Caco-2 (cell line): Measurements from ENCODE around the gene GSG1L. TPM values are rescaled to one million over a fixed set of nuclear protein-coding genes. Genes with fewer than 3 reads are reported as not detected.

Experiments used
- BruUV-seq: library from RNA; stranded (reverse); fragments of 400-500 nt; replicated peaks from 2 replicates; lab custom pipeline; 2021; lab: Mats Ljungman, UMichigan
- CTCF ChIA-PET: fragments of 300-600 bp; sonication (Branson Sonifier 250); formaldehyde crosslinking; loops from one replicate; lab custom pipeline; 2022; ENCODE audit warnings: antibody characterized with exemption; lab: Charles Lee
- POLR2A ChIA-PET: fragments of 300-600 bp; sonication (Branson Sonifier 250); formaldehyde crosslinking; loops from one replicate; lab custom pipeline; 2022; ENCODE audit warnings: antibody characterized with exemption; lab: Charles Lee
- DNase-seq, 2 experiments: peaks; one replicate each; pipeline versions ENCODE4 v3.0.0 to v3.0.0-alpha.2; 2020 to 2022
- H3K27me3 ChIP-seq: replicated peaks from 2 replicates; pipeline ENCODE4 v1.6.0; 2011; ENCODE audit warnings: low read length; ENCODE audit not compliant: control insufficient read depth, insufficient read depth
- H3K36me3 ChIP-seq: 2 replicates; pipeline ENCODE4 v1.5.1; 2011; ENCODE audit warnings: low read length; ENCODE audit not compliant: control insufficient read depth, insufficient read depth
- H3K4me1 ChIP-seq: fragments of 250-450 bp; sonication (Bioruptor Pico); 2 replicates; pipeline ENCODE4 v1.5.1; 2020; ENCODE audit warnings: mild to moderate bottlenecking
- H3K4me3 ChIP-seq: 2 replicates; pipeline ENCODE4 v1.5.1; 2011; ENCODE audit warnings: low read depth, mild to moderate bottlenecking, control low read depth, low read length
- H3K9me3 ChIP-seq: fragments of 250-450 bp; sonication (Bioruptor Pico); 2 replicates; pipeline ENCODE4 v1.5.1; 2020; ENCODE audit warnings: mild to moderate bottlenecking, moderate library complexity
- H3K27ac Mint-ChIP-seq: one replicate; pipeline ENCODE4 v1.8.0; 2022; ENCODE audit warnings: mixed read lengths; ENCODE audit not compliant: unreplicated experiment
- H3K27me3 Mint-ChIP-seq: one replicate; pipeline ENCODE4 v1.8.0; 2022; ENCODE audit warnings: mixed read lengths; ENCODE audit not compliant: insufficient read depth, unreplicated experiment
- H3K36me3 Mint-ChIP-seq: one replicate; pipeline ENCODE4 v1.8.0; 2022; ENCODE audit warnings: mild to moderate bottlenecking, mixed read lengths; ENCODE audit not compliant: insufficient read depth, unreplicated experiment
- H3K4me1 Mint-ChIP-seq: one replicate; pipeline ENCODE4 v1.8.0; 2022; ENCODE audit warnings: low read depth, mixed read lengths; ENCODE audit not compliant: unreplicated experiment
- H3K4me3 Mint-ChIP-seq: one replicate; pipeline ENCODE4 v1.8.0; 2022; ENCODE audit warnings: mild to moderate bottlenecking, moderate library complexity, mixed read lengths; ENCODE audit not compliant: unreplicated experiment
- H3K9me3 Mint-ChIP-seq: one replicate; pipeline ENCODE4 v1.8.0; 2022; ENCODE audit warnings: mixed read lengths; ENCODE audit not compliant: unreplicated experiment
- CTCF ChIP-seq, 2 experiments: fragments of 200-600 bp in 1 of 2; IDR thresholded peaks; 1 replicate in 1 of 2; 2 replicates in 1 of 2; pipeline versions ENCODE4 v1.5.1 to v1.8.0; 2011 to 2022; ENCODE audit warnings: antibody characterized with exemption in 1 of 2, control low read depth in 1 of 2, inconsistent platforms in 1 of 2, low read depth in 1 of 2, low read length in 1 of 2, mild to moderate bottlenecking in 1 of 2, moderate library complexity in 1 of 2; ENCODE audit not compliant: insufficient read depth in 1 of 2, severe bottlenecking in 1 of 2, unreplicated experiment in 1 of 2
- intact Hi-C: fragments of 100-400 bp; cut with micrococcal nuclease; formaldehyde crosslinking; loops from one replicate; pipeline ENCODE4 v1.10.0; 2022; ENCODE audit not compliant: unreplicated experiment
- total RNA-seq: library from RNA; stranded (reverse); gene quantifications from 2 replicates; pipeline ENCODE4 v1.2.3, GENCODE V29; 2022

The GSG1L gene
- total RNA-seq, 1 experiment from 2014 or later: not detected

- H3K4me3 Mint-ChIP-seq: no peak overlapping the region
- Histone ChIP-seq H3K4me1 (no peaks in the 10 kb centered on the region), H3K27me3 (no peaks in the 10 kb centered on the region), H3K9me3 (no peaks in the 10 kb centered on the region), H3K4me3 (no peak overlapping the region), H3K36me3 (no peaks in the 10 kb centered on the region)
- intact Hi-C loops: no loop called here
- no peak for TF ChIP-seq CTCF (IDR thresholded peaks at IDR 0.05; ENCODE audit: insufficient read depth in 1 of 2, low read depth in 1 of 2, low read length in 1 of 2, severe bottlenecking in 1 of 2, unreplicated experiment in 1 of 2)
- H3K27me3 Mint-ChIP-seq: no peaks in the 10 kb centered on the region
- ChIA-PET POLR2A (no interaction called here), CTCF (interaction anchor here (1.1 kb wide), 1 partner anchor 112 kb away, joined by 3 read pairs; no protein-coding TSS in a partner anchor)
- no peaks in the 10 kb centered on the region for H3K9me3 Mint-ChIP-seq
- no peak overlapping the region for H3K27ac Mint-ChIP-seq
- H3K4me1 Mint-ChIP-seq: no peaks in the 10 kb centered on the region
- BruUV-seq: no TSS peak
- DNase-seq: no peak
- no peaks in the 10 kb centered on the region for H3K36me3 Mint-ChIP-seq
These were observed 20.7 kb upstream of the GSG1L start for GRCh38 chr16:28084209-28084608.

GRCh38 chr16:28082624-28083023, 19.1 kb upstream of the GSG1L start:
- no peak overlapping the region for H3K4me3 Mint-ChIP-seq
- no peaks in the 10 kb centered on the region for H3K4me1 Mint-ChIP-seq
- Histone ChIP-seq H3K4me1 (no peaks in the 10 kb centered on the region), H3K36me3 (no peaks in the 10 kb centered on the region), H3K27me3 (no peaks in the 10 kb centered on the region), H3K9me3 (no peaks in the 10 kb centered on the region), H3K4me3 (no peak overlapping the region)
- ChIA-PET CTCF (no interaction called here), POLR2A (no interaction called here)
- H3K27me3 Mint-ChIP-seq: no peaks in the 10 kb centered on the region
- no TSS peak for BruUV-seq
- DNase-seq: no peak
- intact Hi-C loops: no loop called here
- no peak for TF ChIP-seq CTCF (IDR thresholded peaks at IDR 0.05; ENCODE audit: insufficient read depth in 1 of 2, low read depth in 1 of 2, low read length in 1 of 2, severe bottlenecking in 1 of 2, unreplicated experiment in 1 of 2)
- no peak overlapping the region for H3K27ac Mint-ChIP-seq
- no peaks in the 10 kb centered on the region for H3K36me3 Mint-ChIP-seq
- no peaks in the 10 kb centered on the region for H3K9me3 Mint-ChIP-seq

- H3K36me3 Mint-ChIP-seq: no peaks in the 10 kb centered on the region
- H3K9me3 ChIP-seq: no peaks in the 10 kb centered on the region
- no peak for DNase-seq
- H3K27ac Mint-ChIP-seq: no peak overlapping the region
- no peaks in the 10 kb centered on the region for H3K4me1 Mint-ChIP-seq
- H3K4me3 ChIP-seq: no peak overlapping the region
- H3K27me3 Mint-ChIP-seq: no peaks in the 10 kb centered on the region
- H3K4me3 Mint-ChIP-seq: no peak overlapping the region
- POLR2A ChIA-PET: no interaction called here
- H3K4me1 ChIP-seq: no peaks in the 10 kb centered on the region
- H3K27me3 ChIP-seq: no peaks in the 10 kb centered on the region
- no peak for TF ChIP-seq CTCF (IDR thresholded peaks at IDR 0.05; ENCODE audit: insufficient read depth in 1 of 2, low read depth in 1 of 2, low read length in 1 of 2, severe bottlenecking in 1 of 2, unreplicated experiment in 1 of 2)
- no peaks in the 10 kb centered on the region for H3K9me3 Mint-ChIP-seq
- CTCF ChIA-PET: no interaction called here
- no peaks in the 10 kb centered on the region for H3K36me3 ChIP-seq
- BruUV-seq: no TSS peak
- intact Hi-C loops: no loop called here
These were observed 18.0 kb upstream of the GSG1L start for GRCh38 chr16:28081391-28081968.
